ENCODE measurements around the gene CNTN3. TPM values are rescaled to one million over a fixed set of nuclear protein-coding genes. Genes with fewer than 3 reads are reported as not detected.

CNTN3 gene
- total RNA-seq, 2 donors from 2014 or later: 7.3 to 20.4 TPM

- no peak for DNase-seq
- Histone ChIP-seq H3K4me1 (no peaks in the 10 kb centered on the region), H3K27ac (no peak overlapping the region), H3K4me3 (no peak overlapping the region), H3K36me3 (replicated peaks in 1 of 2; ENCODE audit: insufficient read depth in 1 of 2, low read depth in 2 of 2) (no peaks in the 10 kb centered on the region), H3K27me3 (no peaks in the 10 kb centered on the region), H3K9me3 (no peaks in the 10 kb centered on the region)
- TF ChIP-seq CTCF (IDR thresholded peaks at IDR 0.05) (no peak), POLR2A (IDR thresholded peaks at IDR 0.05) (no peak)
- intact Hi-C loops (cut with DNase I): no loop called here
- no peak for ATAC-seq
- 83 to 92% methylated on average over 7 of the region's 7 CpGs for WGBS, 2 donors
Measured at GRCh38 chr3:74606996-74607395, 7.5 kb downstream of the CNTN3 start.

DNA sequence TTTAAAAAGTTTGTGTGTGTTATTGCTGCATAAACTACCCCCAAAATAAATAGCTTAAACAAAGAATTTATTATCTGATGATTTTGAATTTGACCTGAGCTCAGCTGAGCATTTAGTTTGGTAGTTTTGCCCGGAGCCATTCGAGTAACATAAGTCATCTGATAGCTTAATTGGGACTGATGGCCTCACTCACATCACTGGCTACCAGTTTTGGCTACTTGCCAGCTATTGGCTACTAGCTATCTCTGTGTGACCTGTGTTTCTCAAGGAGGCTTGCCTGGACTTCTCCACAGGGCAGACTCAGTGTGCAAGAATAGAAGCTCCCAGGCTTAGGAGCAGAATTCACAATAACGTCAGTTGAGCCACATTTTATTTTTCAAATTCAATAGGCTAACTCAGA is 9.0 kb downstream of the CNTN3 start:
- no peaks in the 10 kb centered on the region for H3K9me3 ChIP-seq
- no peaks in the 10 kb centered on the region for H3K36me3 ChIP-seq (replicated peaks in 1 of 2; ENCODE audit: insufficient read depth in 1 of 2, low read depth in 2 of 2)
- no peaks in the 10 kb centered on the region for H3K27me3 ChIP-seq
- H3K4me1 ChIP-seq: no peaks in the 10 kb centered on the region
- 78 to 87% methylated on average over 3 of the region's 3 CpGs for WGBS, 2 donors
- TF ChIP-seq POLR2A (IDR thresholded peaks at IDR 0.05) (no peak), CTCF (IDR thresholded peaks at IDR 0.05) (no peak)
- DNase-seq (no peak), ATAC-seq (no peak)
- intact Hi-C loops (cut with DNase I): no loop called here
- no peak overlapping the region for H3K4me3 ChIP-seq
- H3K27ac ChIP-seq: no peak overlapping the region

DNA sequence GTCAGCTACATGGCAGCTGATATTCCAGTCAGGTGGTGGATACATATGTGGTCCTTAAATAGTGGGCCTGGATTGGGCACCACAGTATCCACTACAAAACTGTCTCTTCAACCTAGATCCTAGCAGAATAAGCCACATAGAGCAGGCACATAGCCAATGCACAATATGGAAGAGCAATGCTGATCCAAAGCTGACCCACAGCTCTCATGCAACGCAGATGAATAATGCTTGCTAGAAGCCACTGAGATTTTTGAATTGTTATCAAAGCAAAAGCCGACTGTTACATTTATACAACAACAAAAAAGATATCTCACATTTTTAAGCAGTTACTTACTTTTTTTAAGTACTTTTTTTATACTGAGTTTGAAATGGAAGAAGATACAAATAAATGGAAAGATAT is 11.2 kb downstream of the CNTN3 start:
- 73 to 86% methylated on average over 2 of the region's 2 CpGs for WGBS, 2 donors
- DNase-seq (no peak), ATAC-seq (no peak)
- H3K27me3 ChIP-seq: no peaks in the 10 kb centered on the region
- H3K4me3 ChIP-seq: no peak overlapping the region
- no peak overlapping the region for H3K27ac ChIP-seq
- TF ChIP-seq CTCF (IDR thresholded peaks at IDR 0.05): no peak
- no peak for TF ChIP-seq POLR2A (IDR thresholded peaks at IDR 0.05)
- no peaks in the 10 kb centered on the region for H3K36me3 ChIP-seq (replicated peaks in 1 of 2; ENCODE audit: insufficient read depth in 1 of 2, low read depth in 2 of 2)
- no peaks in the 10 kb centered on the region for H3K4me1 ChIP-seq
- H3K9me3 ChIP-seq: no peaks in the 10 kb centered on the region
- intact Hi-C loops (cut with DNase I): no loop called here

DNA sequence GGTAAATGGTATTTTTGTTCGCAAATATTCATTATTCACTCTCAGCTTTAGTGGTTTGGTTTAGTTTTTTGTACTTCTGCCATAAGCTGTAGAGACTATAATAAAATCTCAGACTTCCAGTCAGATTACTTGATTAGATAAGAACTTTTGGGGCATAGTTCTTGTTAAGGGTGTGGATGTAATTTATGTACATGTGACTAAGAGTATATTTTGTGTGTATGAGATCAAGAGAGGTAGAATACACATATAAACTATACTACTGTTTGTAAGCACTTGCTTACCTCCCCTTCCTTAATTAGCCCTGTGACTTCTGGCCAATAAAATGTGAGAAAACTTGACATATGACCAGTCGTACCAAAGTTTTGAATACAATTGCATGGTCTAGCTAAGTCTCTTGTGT is 12.0 kb downstream of the CNTN3 start:
- TF ChIP-seq CTCF (IDR thresholded peaks at IDR 0.05) (no peak), POLR2A (IDR thresholded peaks at IDR 0.05) (no peak)
- Histone ChIP-seq H3K4me3 (no peak overlapping the region), H3K27me3 (no peaks in the 10 kb centered on the region), H3K4me1 (no peaks in the 10 kb centered on the region), H3K36me3 (replicated peaks in 1 of 2; ENCODE audit: insufficient read depth in 1 of 2, low read depth in 2 of 2) (no peaks in the 10 kb centered on the region), H3K9me3 (no peaks in the 10 kb centered on the region), H3K27ac (no peak overlapping the region)
- intact Hi-C loops (cut with DNase I): no loop called here
- 78 to 83% methylated on average over 2 of the region's 2 CpGs for WGBS, 2 donors
- DNase-seq: no peak
- no peak for ATAC-seq

DNA sequence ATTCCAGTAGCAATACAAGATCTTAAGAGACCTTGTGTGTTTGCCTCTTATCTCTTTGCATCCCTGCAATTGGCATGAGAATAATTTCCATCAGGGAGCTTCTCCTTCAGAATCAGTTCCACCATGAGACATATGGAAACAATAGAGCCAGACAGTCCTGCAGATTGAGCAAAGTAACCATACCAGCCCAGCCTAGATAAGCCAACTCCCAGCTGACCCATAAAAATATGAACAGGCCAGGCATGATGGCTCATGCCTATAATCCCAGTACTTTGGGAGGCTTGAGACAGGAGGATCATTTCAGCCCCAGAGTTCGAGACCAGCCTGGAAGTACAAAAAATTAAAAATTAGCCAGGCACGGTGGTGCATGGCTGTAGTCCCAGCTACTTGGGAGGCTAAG is 12.7 kb downstream of the CNTN3 start:
- H3K27me3 ChIP-seq: no peaks in the 10 kb centered on the region
- H3K4me3 ChIP-seq: no peak overlapping the region
- no peak overlapping the region for H3K27ac ChIP-seq
- TF ChIP-seq CTCF (IDR thresholded peaks at IDR 0.05): no peak
- TF ChIP-seq POLR2A (IDR thresholded peaks at IDR 0.05): no peak
- H3K4me1 ChIP-seq: no peaks in the 10 kb centered on the region
- no peak for DNase-seq
- intact Hi-C loops (cut with DNase I): no loop called here
- whole genome bisulfite sequencing, 2 donors: 77 to 100% methylated on average over 2 of the region's 2 CpGs
- ATAC-seq: no peak
- H3K9me3 ChIP-seq: no peaks in the 10 kb centered on the region
- no peaks in the 10 kb centered on the region for H3K36me3 ChIP-seq (replicated peaks in 1 of 2; ENCODE audit: insufficient read depth in 1 of 2, low read depth in 2 of 2)

Measured in body of pancreas (tissue), 4 donors.